HG03565 (cell line): Measurements from ENCODE around the gene IL1A.

Experiments
- ATAC-seq: cut with Tn5 transposase; IDR thresholded peaks from one replicate; pipeline ENCODE4 v1.9.1; 2021; ENCODE audit warnings: mild to moderate bottlenecking, moderate library complexity; ENCODE audit not compliant: unreplicated experiment

IL1A gene

GRCh38 chr2:112818094-112818902, 34.0 kb upstream of the IL1A start:
- no peak for ATAC-seq

DNA sequence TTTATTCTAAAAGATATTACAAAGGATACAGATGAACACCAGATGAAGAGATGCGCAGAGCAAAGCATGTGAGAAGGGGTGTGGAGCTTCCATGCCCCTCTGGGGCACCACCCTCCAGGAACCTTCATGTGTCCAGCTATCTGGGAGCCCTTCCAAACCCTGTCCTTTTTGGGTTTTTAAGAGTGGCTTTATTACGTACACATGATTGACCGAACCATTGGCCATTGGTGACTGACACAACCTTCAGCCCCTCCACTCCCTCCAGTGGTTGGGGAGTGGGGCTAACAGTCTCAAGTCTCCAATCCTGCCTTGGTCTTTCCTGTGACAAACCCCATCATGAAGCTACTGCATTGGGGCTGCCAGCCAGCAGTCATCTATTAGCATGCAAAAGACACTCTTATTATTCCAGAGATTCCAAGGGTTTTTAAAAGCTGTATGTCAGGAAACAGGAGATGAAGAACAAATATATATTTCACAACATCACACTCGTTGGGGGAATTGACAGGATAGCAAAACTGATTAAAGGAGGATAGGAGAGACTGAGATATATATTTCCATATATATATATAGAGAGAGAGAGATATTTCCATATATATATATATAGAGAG, 32.9 kb upstream of the IL1A start:
- ATAC-seq: no peak

GRCh38 chr2:112814278-112814677, 30.0 kb upstream of the IL1A start:
- ATAC-seq: no peak

DNA sequence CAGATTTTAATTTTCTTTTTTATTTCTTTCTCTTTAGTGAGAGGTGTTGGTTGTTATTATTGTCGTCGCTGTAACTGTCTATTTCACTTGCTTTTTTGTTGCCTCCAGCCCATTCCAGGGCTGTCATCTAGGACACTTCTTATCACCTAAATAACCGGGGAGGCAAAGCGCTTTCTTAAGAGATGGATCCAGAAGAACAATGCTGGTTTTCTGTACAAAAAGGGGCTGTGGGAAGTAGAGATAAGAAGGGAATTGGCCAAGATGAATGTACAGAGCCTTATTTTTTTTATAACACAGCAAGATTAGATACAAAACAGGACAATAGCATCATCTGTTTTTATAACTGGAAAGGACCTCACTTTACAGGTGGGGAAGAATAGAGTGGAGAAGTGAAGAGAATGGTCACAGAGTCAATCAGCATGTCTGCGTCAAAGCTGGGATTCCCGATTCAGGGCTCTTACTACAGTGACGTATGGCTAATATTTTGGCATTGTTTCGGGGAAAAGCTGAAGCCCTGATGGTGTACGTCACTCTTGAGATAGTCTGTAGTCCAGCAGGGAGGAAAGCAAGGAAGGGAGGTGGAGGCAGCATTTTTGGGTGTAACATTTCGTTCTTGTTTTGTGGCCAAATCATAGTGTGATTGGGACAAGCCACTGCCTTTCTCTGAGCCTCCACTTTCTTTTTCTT, 29.1 kb upstream of the IL1A start:
- no peak for ATAC-seq

GRCh38 chr2:112812318-112813267, 28.3 kb upstream of the IL1A start:
- ATAC-seq: peak; percentile 50

DNA sequence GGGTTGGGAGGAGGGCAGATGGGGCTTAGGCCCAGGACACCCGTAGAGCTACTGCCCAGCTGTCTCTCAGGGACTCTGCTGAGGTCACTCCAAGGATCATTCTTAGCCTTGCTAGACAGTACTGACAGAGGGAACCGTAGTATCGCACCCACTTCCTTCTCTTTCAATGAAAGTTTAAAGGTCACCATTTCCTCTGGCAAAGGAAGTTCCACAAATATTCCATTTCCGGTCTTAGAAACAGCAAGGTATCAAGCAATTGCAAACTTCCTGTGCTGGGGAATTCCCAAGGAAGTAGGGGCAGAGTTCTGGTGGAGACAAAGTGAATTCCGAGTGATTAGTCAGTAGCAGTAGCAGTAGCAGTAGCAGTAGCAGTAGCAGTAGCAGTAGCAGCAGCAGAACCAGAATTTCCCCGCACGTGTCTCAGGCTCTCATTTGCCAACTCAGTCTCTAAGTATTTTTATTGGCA, 27.6 kb upstream of the IL1A start:
- ATAC-seq: no peak

- no peak for ATAC-seq
These were observed 27.1 kb upstream of the IL1A start for GRCh38 chr2:112811276-112811831.

GRCh38 chr2:112809112-112809511, 24.8 kb upstream of the IL1A start:
- no peak for ATAC-seq

DNA sequence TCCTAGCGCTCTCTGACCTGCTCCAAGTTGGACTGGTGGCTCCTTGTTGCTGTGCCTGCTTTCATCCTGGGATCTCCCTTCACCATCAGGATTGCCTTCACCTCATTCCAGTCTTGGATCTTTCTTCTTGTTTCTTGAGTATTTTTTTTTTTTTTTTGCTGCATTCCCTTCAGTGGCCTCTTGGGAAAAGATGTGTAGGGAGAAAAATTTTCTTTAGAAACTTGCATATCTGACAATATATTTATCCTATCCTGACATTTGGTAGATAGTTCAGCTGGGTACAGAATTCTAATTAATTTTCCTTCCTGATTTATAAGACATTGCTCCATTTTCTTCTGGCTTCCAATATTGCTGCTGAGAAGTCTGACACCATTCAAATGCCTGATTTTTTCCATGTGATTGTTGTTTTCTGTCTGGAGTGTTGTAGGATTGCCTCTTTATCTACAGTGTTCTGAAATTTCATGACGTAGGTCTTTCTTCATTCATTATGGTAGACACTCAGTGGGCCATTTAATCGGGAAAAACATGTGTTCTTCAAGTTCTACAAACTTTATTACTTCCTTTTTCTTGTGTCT, 23.0 kb upstream of the IL1A start:
- no peak for ATAC-seq

- peak; percentile 53 for ATAC-seq
These were observed 21.2 kb upstream of the IL1A start for GRCh38 chr2:112805542-112805941.

- peak; percentile 45 for ATAC-seq
These were observed 19.6 kb upstream of the IL1A start for GRCh38 chr2:112803691-112804521.

GRCh38 chr2:112800881-112801583, 16.7 kb upstream of the IL1A start:
- no peak for ATAC-seq

GRCh38 chr2:112798979-112799975, 15.0 kb upstream of the IL1A start:
- no peak for ATAC-seq

DNA sequence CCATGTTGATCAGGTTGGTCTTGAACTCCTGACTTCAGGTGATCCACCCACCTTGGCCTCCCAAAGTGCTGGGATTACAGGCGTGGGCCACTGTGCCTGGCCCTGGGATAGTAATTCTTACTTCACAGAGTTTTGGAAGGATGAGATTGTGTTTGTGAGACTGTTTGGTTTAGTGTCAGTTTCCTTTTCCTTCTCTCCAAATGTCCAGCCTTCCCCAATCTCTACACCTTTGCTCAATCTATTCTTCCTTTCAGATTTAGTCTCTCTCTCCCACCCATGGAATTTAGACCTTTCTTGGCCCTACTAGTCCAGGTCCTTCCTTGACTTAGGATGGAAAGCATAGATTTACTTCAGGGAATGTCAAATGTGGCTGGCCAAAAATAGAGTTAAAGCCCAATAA, 12.2 kb upstream of the IL1A start:
- no peak for ATAC-seq

DNA sequence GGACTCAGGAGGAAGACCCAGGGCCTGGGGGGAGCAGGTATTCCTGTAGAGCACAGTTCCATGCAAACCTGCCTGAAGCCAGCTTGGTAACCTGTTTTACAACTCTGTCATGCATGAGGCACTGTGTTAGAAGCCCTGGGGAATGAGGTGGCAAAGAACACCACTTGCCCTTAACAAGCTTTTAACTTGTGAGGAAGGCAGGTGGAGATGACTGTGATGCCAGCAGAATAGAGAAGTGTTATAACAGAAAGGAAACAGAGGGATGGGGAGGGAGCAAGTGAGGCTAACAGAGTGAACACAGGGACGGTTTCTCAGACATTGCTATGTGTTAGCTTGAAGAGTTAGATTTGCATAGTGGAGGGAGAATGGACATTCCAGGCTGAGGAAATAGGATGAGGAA, 11.5 kb upstream of the IL1A start:
- ATAC-seq: no peak

- ATAC-seq: no peak
These were observed 10.5 kb upstream of the IL1A start for GRCh38 chr2:112794841-112795240.

GRCh38 chr2:112794131-112794733, 9.9 kb upstream of the IL1A start:
- ATAC-seq: peak; percentile 53
